ENCODE data around the gene TMTC3.
A peak's percentile ranks its signal among the peaks of the same experiment; 100 is the strongest.
"Not testable (repeated sequence)": the region's sequence is repeated elsewhere in the genome, so short reads cannot be mapped to it uniquely, and the experiment has no call there.

Gene TMTC3
- 26.0 to 30.8 reads per million in 2 donors for total RNA-seq

GRCh38 chr12:88141774-88142609 lies at the start of gene TMTC3, which contains the start of gene CEP290:
TSS of gene TMTC3 (plus strand) at chr12:88142307. CDS start at chr12:88148316, 6,009 bp downstream.
TSS of gene CEP290 (minus strand) at chr12:88142088. CDS start at chr12:88141307, 781 bp downstream.
- peak; percentile 74 for DNase-seq

GRCh38 chr12:88092771-88093170 lies 49.3 kb upstream of the TMTC3 start:
- no peak for DNase-seq

GRCh38 chr12:88093573-88093972 lies 48.5 kb upstream of the TMTC3 start:
- no peak for DNase-seq

GRCh38 chr12:88108021-88108420 lies 34.1 kb upstream of the TMTC3 start:
- no peak for DNase-seq

- DNase-seq, result no peak
Observed at GRCh38 chr12:88111074-88111652, 30.9 kb upstream of the TMTC3 start.

- DNase-seq, result no peak
Observed at GRCh38 chr12:88113871-88114270, 28.2 kb upstream of the TMTC3 start.

- DNase-seq, result no peak
Observed at GRCh38 chr12:88122666-88123065, 19.4 kb upstream of the TMTC3 start.

GRCh38 chr12:88127099-88127498 lies 15.0 kb upstream of the TMTC3 start:
- no peak for DNase-seq

- DNase-seq, result no peak
Observed at GRCh38 chr12:88127855-88128254, 14.3 kb upstream of the TMTC3 start.

- DNase-seq, result no peak
Observed at GRCh38 chr12:88132392-88132791, 9.7 kb upstream of the TMTC3 start.

- DNase-seq, result not testable (repeated sequence)
Observed at GRCh38 chr12:88133181-88133580, 8.9 kb upstream of the TMTC3 start.

- not testable (repeated sequence) for DNase-seq
Observed at GRCh38 chr12:88139711-88140110, 2.4 kb upstream of the TMTC3 start.

GRCh38 chr12:88141425-88141773 lies 708 bp upstream of the TMTC3 start:
- DNase-seq, result no peak

GRCh38 chr12:88142610-88142991 lies 494 bp downstream of the TMTC3 start:
- DNase-seq, result peak; percentile 2

- DNase-seq, result no peak
Observed at GRCh38 chr12:88144037-88144436, 1.9 kb downstream of the TMTC3 start.

- no peak for DNase-seq
Observed at GRCh38 chr12:88144546-88145468, 2.7 kb downstream of the TMTC3 start.

- no peak for DNase-seq
Observed at GRCh38 chr12:88145567-88146505, 3.7 kb downstream of the TMTC3 start.

- no peak for DNase-seq
Observed at GRCh38 chr12:88150063-88150462, 8.0 kb downstream of the TMTC3 start.

GRCh38 chr12:88153959-88154358 lies 11.9 kb downstream of the TMTC3 start:
- no peak for DNase-seq

GRCh38 chr12:88156075-88156654 lies 14.1 kb downstream of the TMTC3 start:
- DNase-seq, result no peak

GRCh38 chr12:88163371-88163770 lies 21.3 kb downstream of the TMTC3 start:
- DNase-seq, result no peak

GRCh38 chr12:88166179-88166578 lies 24.1 kb downstream of the TMTC3 start:
- no peak for DNase-seq
